HFF-Myc (cell line): ENCODE data around the gene GRIK1.

Source experiments
- DNase-seq: peaks from one replicate; pipeline ENCODE4 v3.0.0-alpha.2; 2011; ENCODE audit warnings: low read depth; ENCODE audit errors: extremely low read depth
- H3K4me3 ChIP-seq: replicated peaks from 2 replicates; pipeline ENCODE4 v1.5.1; 2011; ENCODE audit warnings: low read depth, mild to moderate bottlenecking, control low read depth, low read length
- TF ChIP-seq, protein P1 (sequence below): IDR thresholded peaks from 2 replicates; pipeline ENCODE4 v1.5.1; 2012; ENCODE audit warnings: mild to moderate bottlenecking, low read depth, low read length, control low read depth; ENCODE audit errors: missing control alignments

GRIK1 gene

DNA sequence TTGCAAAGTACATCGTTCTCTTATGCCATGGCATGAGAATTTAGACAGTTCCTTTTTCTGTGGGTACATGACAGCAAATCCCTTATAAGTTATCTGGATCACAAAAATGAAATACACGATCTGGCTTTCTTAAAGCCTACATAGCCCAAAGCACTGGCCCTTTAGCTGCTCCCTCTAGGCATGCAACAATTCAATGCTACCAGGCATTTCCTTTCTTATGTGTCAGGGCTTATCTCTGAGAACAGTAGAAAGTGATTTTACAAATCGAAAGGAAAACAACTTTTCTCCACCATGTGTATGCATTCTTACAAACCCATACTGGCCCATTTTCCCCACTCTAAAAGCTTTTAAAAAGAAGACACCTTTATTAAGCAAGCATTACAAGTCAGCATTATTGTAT is 139.7 kb downstream of the GRIK1 start:
- TF ChIP-seq, protein P1, sequence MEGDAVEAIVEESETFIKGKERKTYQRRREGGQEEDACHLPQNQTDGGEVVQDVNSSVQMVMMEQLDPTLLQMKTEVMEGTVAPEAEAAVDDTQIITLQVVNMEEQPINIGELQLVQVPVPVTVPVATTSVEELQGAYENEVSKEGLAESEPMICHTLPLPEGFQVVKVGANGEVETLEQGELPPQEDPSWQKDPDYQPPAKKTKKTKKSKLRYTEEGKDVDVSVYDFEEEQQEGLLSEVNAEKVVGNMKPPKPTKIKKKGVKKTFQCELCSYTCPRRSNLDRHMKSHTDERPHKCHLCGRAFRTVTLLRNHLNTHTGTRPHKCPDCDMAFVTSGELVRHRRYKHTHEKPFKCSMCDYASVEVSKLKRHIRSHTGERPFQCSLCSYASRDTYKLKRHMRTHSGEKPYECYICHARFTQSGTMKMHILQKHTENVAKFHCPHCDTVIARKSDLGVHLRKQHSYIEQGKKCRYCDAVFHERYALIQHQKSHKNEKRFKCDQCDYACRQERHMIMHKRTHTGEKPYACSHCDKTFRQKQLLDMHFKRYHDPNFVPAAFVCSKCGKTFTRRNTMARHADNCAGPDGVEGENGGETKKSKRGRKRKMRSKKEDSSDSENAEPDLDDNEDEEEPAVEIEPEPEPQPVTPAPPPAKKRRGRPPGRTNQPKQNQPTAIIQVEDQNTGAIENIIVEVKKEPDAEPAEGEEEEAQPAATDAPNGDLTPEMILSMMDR: no peak
- H3K4me3 ChIP-seq: no peak overlapping the region
- DNase-seq: no peak

DNA sequence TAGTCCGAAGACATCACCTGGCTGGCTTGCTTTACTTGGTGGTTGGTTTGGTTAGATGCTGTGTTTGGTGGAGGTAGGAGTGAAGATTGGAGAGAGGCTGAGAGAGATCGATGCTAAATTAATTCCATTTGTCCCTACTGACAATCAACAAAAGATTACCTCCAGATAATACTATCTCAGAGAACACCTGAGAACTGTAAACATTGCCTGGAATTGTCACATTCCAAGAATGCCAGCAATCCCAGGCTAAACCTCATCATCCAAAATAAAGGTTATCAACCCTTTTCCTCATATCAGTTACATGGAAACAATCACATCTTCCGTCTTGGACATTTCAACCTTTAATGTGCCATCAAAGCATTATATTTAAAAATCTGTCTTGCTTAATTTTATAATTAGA is 141.0 kb downstream of the GRIK1 start:
- no peak overlapping the region for H3K4me3 ChIP-seq
- TF ChIP-seq, protein P1: no peak
- DNase-seq: no peak

DNA sequence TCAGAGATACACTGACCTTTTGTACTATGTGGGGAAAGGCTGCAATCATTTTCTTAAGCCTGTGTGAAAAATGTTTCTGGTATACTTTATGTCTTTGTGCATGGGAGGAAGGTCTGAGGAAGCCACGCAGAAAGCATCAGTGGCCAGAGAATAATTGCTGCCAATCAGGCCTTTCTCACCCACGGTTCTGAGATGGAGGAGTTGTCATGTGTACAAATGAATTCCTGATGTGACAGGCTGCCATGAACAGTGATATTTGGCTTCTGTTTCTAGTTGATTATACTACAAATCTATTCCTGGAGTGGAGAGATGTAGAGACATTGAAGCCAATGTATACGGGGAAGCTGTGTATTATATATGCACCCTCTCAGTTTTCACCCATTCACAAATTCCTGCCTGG is 142.6 kb downstream of the GRIK1 start:
- TF ChIP-seq, protein P1: no peak
- DNase-seq: no peak
- no peak overlapping the region for H3K4me3 ChIP-seq

DNA sequence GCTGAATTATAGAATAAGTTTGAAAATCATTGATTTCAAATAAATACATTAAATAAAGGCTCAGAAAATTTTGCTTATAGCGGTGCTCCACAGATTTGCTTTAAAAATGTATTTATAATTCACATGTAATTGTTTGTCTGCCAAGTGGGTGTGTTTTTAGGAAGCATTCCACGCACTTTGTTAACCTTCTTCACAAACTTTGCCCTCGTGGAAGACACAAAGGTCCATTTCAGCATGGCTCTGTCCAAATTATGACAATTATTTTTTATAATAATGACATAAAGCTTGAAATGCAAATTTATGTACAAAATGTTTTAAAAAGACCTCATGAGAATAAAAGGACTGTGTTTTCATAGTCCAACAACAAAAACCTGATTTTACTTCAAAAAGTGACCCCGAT is 146.1 kb downstream of the GRIK1 start:
- TF ChIP-seq, protein P1: no peak
- no peak for DNase-seq
- no peak overlapping the region for H3K4me3 ChIP-seq

DNA sequence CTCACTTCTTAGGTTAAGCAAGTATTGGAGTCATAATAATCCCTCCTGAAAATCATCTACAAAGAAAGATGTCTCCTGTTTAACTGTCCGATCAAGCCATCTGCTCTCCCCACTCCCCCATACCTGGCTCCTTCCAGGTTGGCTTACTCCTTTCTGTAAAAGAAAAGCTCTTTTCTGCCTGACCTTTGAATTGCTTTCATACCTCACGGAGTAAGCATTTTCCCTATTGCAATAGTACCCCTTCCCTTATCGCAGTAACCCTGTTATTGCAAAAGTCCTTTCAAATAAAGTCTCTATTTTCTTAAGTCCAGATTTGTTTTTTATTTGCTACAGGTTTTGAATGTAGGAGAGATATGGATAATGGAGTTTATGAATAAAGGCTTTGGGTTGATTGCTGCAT is 150.4 kb downstream of the GRIK1 start:
- H3K4me3 ChIP-seq: no peak overlapping the region
- no peak for DNase-seq
- TF ChIP-seq, protein P1: no peak

DNA sequence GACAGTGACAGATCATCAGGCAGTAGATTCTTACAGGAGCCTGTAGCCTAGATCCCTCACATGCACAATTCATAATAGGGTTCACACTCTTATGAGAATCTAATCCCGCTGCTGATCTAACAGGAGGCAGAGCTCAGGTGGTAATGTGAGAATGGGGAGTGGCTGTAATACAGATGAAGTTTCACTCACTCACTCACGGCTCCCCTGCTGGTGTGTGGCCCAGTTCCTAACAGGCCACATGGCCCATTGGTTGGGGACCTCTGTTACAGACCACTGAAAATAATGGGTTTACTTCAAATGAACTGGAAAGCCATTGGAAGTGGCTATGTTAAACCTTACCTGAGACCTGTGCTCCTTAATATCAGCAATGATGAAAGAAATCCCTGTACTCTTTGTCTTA is 151.0 kb downstream of the GRIK1 start:
- DNase-seq: no peak
- H3K4me3 ChIP-seq: no peak overlapping the region
- TF ChIP-seq, protein P1: no peak

DNA sequence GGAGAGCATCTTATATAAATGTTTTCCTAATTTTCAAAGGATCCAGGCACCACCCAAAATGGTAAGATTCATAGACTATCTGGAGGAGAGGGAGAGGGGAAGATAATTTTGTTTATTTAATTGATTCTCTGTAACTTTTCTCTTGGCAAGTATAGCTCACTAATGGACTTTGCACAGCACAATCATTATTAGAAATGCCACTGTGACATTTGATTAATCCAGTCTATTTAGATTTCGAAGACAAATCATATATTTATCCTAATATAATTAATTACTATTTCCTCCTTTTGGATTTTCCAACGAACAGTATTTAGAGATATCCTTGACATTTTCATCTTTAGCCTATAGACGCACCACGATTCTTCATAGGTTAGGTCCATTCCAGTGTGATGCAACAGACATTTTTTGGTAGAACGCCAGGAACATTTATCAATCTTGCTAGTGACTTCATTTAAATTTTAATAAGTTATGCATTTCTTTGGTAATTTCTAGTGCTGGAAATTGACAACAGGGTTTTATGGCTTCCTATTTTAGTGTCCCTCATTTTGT is 152.4 kb downstream of the GRIK1 start:
- TF ChIP-seq, protein P1: no peak
- no peak for DNase-seq
- no peak overlapping the region for H3K4me3 ChIP-seq
